H1 (cell line): Measurements from ENCODE around the gene PIAS1. TPM values are rescaled to one million over a fixed set of nuclear protein-coding genes. Genes with fewer than 3 reads are reported as not detected.

Experiments
- ATF2 ChIP-seq: IDR thresholded peaks from 2 replicates; pipeline ENCODE4 v1.6.1; 2012; ENCODE audit warnings: low read length, inconsistent platforms
- SP4 ChIP-seq: IDR thresholded peaks from 2 replicates; pipeline ENCODE4 v1.6.1; 2012; ENCODE audit warnings: low read length, inconsistent platforms
- polyA plus RNA-seq, 7 experiments: library from polyadenylated mRNA; depleted of rRNA in 3 of 7; stranded (reverse) in 5 of 7; unstranded in 2 of 7; fragments of >200 nt in 5 of 7; fragments of 200-250 nt in 2 of 7; gene quantifications; 1 replicate in 5 of 7; 2 replicates in 1 of 7; 4 replicates in 1 of 7; pipeline versions ENCODE4 v1.2.1 to v1.2.3, GENCODE V29; 2011 to 2013; ENCODE audit warnings: missing spikeins in 2 of 7, mixed read lengths in 2 of 7
- total RNA-seq: library from RNA; stranded (reverse); fragmentation: NEBNext Ultra II Directional; extraction: Animal tissue kit (Norgen Biotek cat#: 25700); gene quantifications from 2 replicates; pipeline ENCODE4 v1.2.1, GENCODE V29; 2021

Gene PIAS1
- total and polyA plus RNA-seq, 2 of the 8 experiments (the other 6 are each of a cell fraction or from before 2014, with no cell fraction given): 30.8 to 34.5 TPM

DNA sequence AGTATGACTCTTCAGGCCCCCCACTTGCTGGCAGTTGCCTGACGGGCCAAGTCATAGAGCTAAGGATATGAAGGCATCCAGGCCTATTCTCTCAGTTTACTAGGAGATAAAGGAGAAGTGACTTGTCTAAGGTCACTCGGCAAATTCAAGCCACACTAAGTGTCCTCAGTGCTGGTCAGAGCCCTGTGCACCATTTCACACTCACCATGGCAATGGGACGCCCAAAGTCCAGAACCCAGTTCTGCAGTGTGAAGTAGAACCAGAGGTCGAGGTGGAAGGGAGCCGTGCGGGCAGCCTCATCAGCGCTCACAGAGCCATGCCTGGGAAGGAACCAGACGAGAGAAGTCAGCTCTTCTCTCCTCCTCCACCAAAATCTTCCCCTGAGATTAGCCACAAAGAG, 164.2 kb downstream of the PIAS1 start (continued):
- no peak for TF ChIP-seq ATF2
- no peak for TF ChIP-seq SP4
